HG03039 (cell line): Measurements from ENCODE around the gene SDSL.

ENCODE experiments used
- ATAC-seq: cut with Tn5 transposase; IDR thresholded peaks from one replicate; pipeline ENCODE4 v1.9.1; 2021; ENCODE audit warnings: mild to moderate bottlenecking, moderate library complexity; ENCODE audit not compliant: unreplicated experiment

Gene SDSL

GRCh38 chr12:113418213-113418879 is 3.8 kb upstream of the SDSL start:
- ATAC-seq: no peak

- ATAC-seq: no peak
Measured at GRCh38 chr12:113420996-113421595, 1.1 kb upstream of the SDSL start.

- no peak for ATAC-seq
Measured at GRCh38 chr12:113422886-113423669, 898 bp downstream of the SDSL start.

GRCh38 chr12:113424456-113424855 is 2.3 kb downstream of the SDSL start:
- no peak for ATAC-seq

GRCh38 chr12:113424915-113425823 is 3.0 kb downstream of the SDSL start:
- no peak for ATAC-seq

- no peak for ATAC-seq
Measured at GRCh38 chr12:113425960-113426453, 3.8 kb downstream of the SDSL start.

- ATAC-seq: no peak
Measured at GRCh38 chr12:113427882-113428281, 5.7 kb downstream of the SDSL start.

- no peak for ATAC-seq
Measured at GRCh38 chr12:113428482-113428881, 6.3 kb downstream of the SDSL start.

GRCh38 chr12:113432986-113433385 is 10.8 kb downstream of the SDSL start:
- ATAC-seq: no peak

GRCh38 chr12:113435367-113435766 is 13.2 kb downstream of the SDSL start:
- no peak for ATAC-seq

GRCh38 chr12:113436586-113436985 is 14.4 kb downstream of the SDSL start:
- no peak for ATAC-seq

- ATAC-seq: no peak
Measured at GRCh38 chr12:113436993-113437728, 15.0 kb downstream of the SDSL start.

GRCh38 chr12:113437729-113438100 is 15.5 kb downstream of the SDSL start:
- ATAC-seq: no peak

- no peak for ATAC-seq
Measured at GRCh38 chr12:113438523-113439300, 16.5 kb downstream of the SDSL start.

- no peak for ATAC-seq
Measured at GRCh38 chr12:113439301-113439597, 17.1 kb downstream of the SDSL start.

- no peak for ATAC-seq
Measured at GRCh38 chr12:113439606-113440030, 17.4 kb downstream of the SDSL start.

GRCh38 chr12:113440336-113440735 is 18.2 kb downstream of the SDSL start:
- no peak for ATAC-seq

- no peak for ATAC-seq
Measured at GRCh38 chr12:113440947-113441782, 19.0 kb downstream of the SDSL start.
